Astrocyte (in vitro differentiated cells and primary cell): Measurements from ENCODE around the gene TAS1R1. TPM values are rescaled to one million over a fixed set of nuclear protein-coding genes. Genes with fewer than 3 reads are reported as not detected.

Source experiments
- DNase-seq: peaks from one replicate; pipeline ENCODE4 v3.0.0-alpha.2; 2010; ENCODE audit warnings: low read depth
- FAIRE-seq: peaks from 2 replicates; lab custom pipeline; 2011; peaks lifted over from hg19 to GRCh38; lab: Jason Lieb, UNC
- H2AFZ ChIP-seq: 2 replicates; pipeline ENCODE4 v1.6.0; 2012; ENCODE audit warnings: low read depth, low read length, inconsistent platforms
- H3K27ac ChIP-seq: 2 replicates; pipeline ENCODE4 v1.5.1; 2011; ENCODE audit warnings: low read depth, low read length, inconsistent platforms
- H3K27me3 ChIP-seq: 2 replicates; pipeline ENCODE4 v1.6.0; 2011; ENCODE audit warnings: low read length, inconsistent platforms; ENCODE audit not compliant: insufficient read depth
- H3K36me3 ChIP-seq: 2 replicates; pipeline ENCODE4 v1.5.1; 2011; ENCODE audit warnings: low read length, inconsistent platforms; ENCODE audit not compliant: insufficient read depth
- H3K4me1 ChIP-seq: 2 replicates; pipeline ENCODE4 v1.5.1; 2011; ENCODE audit warnings: low read length, inconsistent platforms; ENCODE audit not compliant: insufficient read depth
- H3K4me2 ChIP-seq: 2 replicates; pipeline ENCODE4 v1.6.0; 2012; ENCODE audit warnings: low read length, inconsistent platforms
- H3K4me3 ChIP-seq: 2 replicates; pipeline ENCODE4 v1.5.1; 2011; ENCODE audit warnings: low read depth, mild to moderate bottlenecking, low read length, inconsistent platforms; ENCODE audit not compliant: insufficient read depth
- H3K79me2 ChIP-seq: 2 replicates; pipeline ENCODE4 v1.6.0; 2012; ENCODE audit warnings: mild to moderate bottlenecking, low read length, inconsistent platforms; ENCODE audit not compliant: insufficient read depth
- H3K9ac ChIP-seq: 2 replicates; pipeline ENCODE4 v1.6.0; 2012; ENCODE audit warnings: mild to moderate bottlenecking, low read length, inconsistent platforms
- H3K9me3 ChIP-seq: 2 replicates; pipeline ENCODE4 v1.5.1; 2012; ENCODE audit warnings: low read depth, mild to moderate bottlenecking, low read length, inconsistent platforms; ENCODE audit not compliant: insufficient read depth
- H4K20me1 ChIP-seq: 2 replicates; pipeline ENCODE4 v1.6.0; 2012; ENCODE audit warnings: low read length, inconsistent platforms; ENCODE audit not compliant: insufficient read depth
- H3K27ac Mint-ChIP-seq: one replicate; pipeline ENCODE4 v1.8.0; 2021; ENCODE audit warnings: mild to moderate bottlenecking, mixed read lengths; ENCODE audit not compliant: unreplicated experiment
- H3K27me3 Mint-ChIP-seq: one replicate; pipeline ENCODE4 v1.8.0; 2021; ENCODE audit warnings: low read depth, mixed read lengths; ENCODE audit not compliant: unreplicated experiment
- H3K36me3 Mint-ChIP-seq: one replicate; pipeline ENCODE4 v1.8.0; 2021; ENCODE audit warnings: low read depth, mixed read lengths; ENCODE audit not compliant: unreplicated experiment
- H3K4me1 Mint-ChIP-seq: one replicate; pipeline ENCODE4 v1.8.0; 2021; ENCODE audit warnings: low read depth, mixed read lengths; ENCODE audit not compliant: unreplicated experiment
- H3K4me3 Mint-ChIP-seq: one replicate; pipeline ENCODE4 v1.8.0; 2021; ENCODE audit warnings: mild to moderate bottlenecking, moderate library complexity, mixed read lengths; ENCODE audit not compliant: unreplicated experiment
- H3K9me3 Mint-ChIP-seq: one replicate; pipeline ENCODE4 v1.8.0; 2021; ENCODE audit warnings: mild to moderate bottlenecking, mixed read lengths; ENCODE audit not compliant: unreplicated experiment
- CTCF ChIP-seq: IDR thresholded peaks from 2 replicates; pipeline ENCODE4 v1.5.1; 2011; ENCODE audit warnings: low read depth, mild to moderate bottlenecking, inconsistent platforms, low read length, moderate library complexity; ENCODE audit not compliant: insufficient read depth
- EZH2 ChIP-seq: IDR thresholded peaks from 2 replicates; pipeline ENCODE4 v1.6.1; 2012; ENCODE audit warnings: mild to moderate bottlenecking, low read length, inconsistent platforms; ENCODE audit not compliant: insufficient read depth
- total RNA-seq: library from RNA; stranded (reverse); gene quantifications from 2 replicates; pipeline ENCODE4 v1.2.1, GENCODE V29; 2021

TAS1R1 gene
- total RNA-seq, 1 donor from 2014 or later = not detected

GRCh38 chr1:6603915-6604558 is 48.9 kb downstream of the TAS1R1 start:
- no peak for FAIRE-seq
- Histone ChIP-seq H3K9ac (peak overlapping the region; percentile 90), H3K27me3 (no peaks in the 10 kb centered on the region), H3K4me2 (peak overlapping the region; percentile 94), H3K4me3 (peak overlapping the region; percentile 62), H3K36me3 (no peaks in the 10 kb centered on the region), H4K20me1 (peaks cover 30% of the 10 kb centered on the region), H3K79me2 (peaks cover 36% of the 10 kb centered on the region), H3K4me1 (peaks cover 38% of the 10 kb centered on the region), H3K27ac (peak overlapping the region; percentile 95), H3K9me3 (no peaks in the 10 kb centered on the region), H2AFZ (peak overlapping the region; percentile 76)
- Mint-ChIP-seq H3K36me3 (peaks cover 3% of the 10 kb centered on the region), H3K9me3 (no peaks in the 10 kb centered on the region), H3K4me1 (peaks cover 15% of the 10 kb centered on the region), H3K4me3 (peak overlapping the region; percentile 80), H3K27ac (peak overlapping the region; percentile 99), H3K27me3 (no peaks in the 10 kb centered on the region)
- TF ChIP-seq EZH2 (no peak), CTCF (no peak)
- DNase-seq = peak; percentile 87

GRCh38 chr1:6612641-6613360 is 57.7 kb downstream of the TAS1R1 start:
- no peaks in the 10 kb centered on the region for H3K27me3 ChIP-seq
- Mint-ChIP-seq H3K27me3 (no peaks in the 10 kb centered on the region), H3K9me3 (no peaks in the 10 kb centered on the region), H3K4me3 (peak overlapping the region; percentile 99), H3K27ac (peak overlapping the region; percentile 97), H3K36me3 (peaks cover 5% of the 10 kb centered on the region), H3K4me1 (peaks cover 9% of the 10 kb centered on the region)
- H3K9ac ChIP-seq = peak overlapping the region; percentile 85
- peaks cover 45% of the 10 kb centered on the region for H3K79me2 ChIP-seq
- peaks cover 5% of the 10 kb centered on the region for H3K4me1 ChIP-seq
- peaks cover 24% of the 10 kb centered on the region for H4K20me1 ChIP-seq
- peaks cover 3% of the 10 kb centered on the region for H3K36me3 ChIP-seq
- H3K27ac ChIP-seq = peak overlapping the region; percentile 64
- DNase-seq (no peak), FAIRE-seq (no peak)
- TF ChIP-seq CTCF (no peak), EZH2 (no peak)
- peak overlapping the region; percentile 71 for H2AFZ ChIP-seq
- H3K4me2 ChIP-seq = peak overlapping the region; percentile 89
- H3K9me3 ChIP-seq = no peaks in the 10 kb centered on the region
- H3K4me3 ChIP-seq = peak overlapping the region; percentile 81
